ENCODE measurements around the gene SCN1A.

GRCh38 chr2:166000401-166000800, 127.4 kb downstream of the SCN1A start:
- TF ChIP-seq EGR1 (IDR thresholded peaks at IDR 0.05; ENCODE audit: borderline replicate concordance in 1 of 2, low read depth in 2 of 2, low read length in 2 of 2), result no peak
- no peak for TF ChIP-seq ZNF274 (IDR thresholded peaks at IDR 0.05; ENCODE audit: insufficient read depth, insufficient read length)
- TF ChIP-seq KDM1A (IDR thresholded peaks at IDR 0.05; ENCODE audit: borderline replicate concordance), result no peak
- TF ChIP-seq BMI1 (IDR thresholded peaks at IDR 0.05; ENCODE audit: borderline replicate concordance), result no peak
- TF ChIP-seq ZNF24 (IDR thresholded peaks at IDR 0.05), result no peak
- no peak for TF ChIP-seq CTCF (IDR thresholded peaks at IDR 0.05 in 2 of 3, conservative IDR thresholded peaks at IDR 0.05 in 1 of 3; ENCODE audit: control insufficient read depth in 2 of 3, extremely low read depth in 1 of 3, insufficient read depth in 1 of 3, low read depth in 3 of 3, low read length in 3 of 3)
- no peak for TF ChIP-seq EZH2 (IDR thresholded peaks at IDR 0.05; ENCODE audit: borderline replicate concordance, control insufficient read depth, low read depth, low read length)
- TF ChIP-seq ZBED1 (IDR thresholded peaks at IDR 0.05; ENCODE audit: borderline replicate concordance), result no peak
- no peak for TF ChIP-seq RAD51 (IDR thresholded peaks at IDR 0.05)

Measured in GM12878 (cell line).